NCI-H524 treated with DMSO at 0.1 percent for 48 hours (cell line): ENCODE data around the gene TSPAN9.

Experiments used
- DNase-seq: peaks from one replicate; lab custom pipeline; 2025; lab: John Stamatoyannopoulos, UW

Gene TSPAN9

GRCh38 chr12:3275171-3276041 is 198.2 kb downstream of the TSPAN9 start:
- no peak for DNase-seq

GRCh38 chr12:3276226-3276625 is 199.0 kb downstream of the TSPAN9 start:
- DNase-seq: no peak

- DNase-seq: no peak
Measured at GRCh38 chr12:3277306-3277943, 200.2 kb downstream of the TSPAN9 start.

GRCh38 chr12:3278681-3279414 is 201.7 kb downstream of the TSPAN9 start:
- DNase-seq: no peak

DNA sequence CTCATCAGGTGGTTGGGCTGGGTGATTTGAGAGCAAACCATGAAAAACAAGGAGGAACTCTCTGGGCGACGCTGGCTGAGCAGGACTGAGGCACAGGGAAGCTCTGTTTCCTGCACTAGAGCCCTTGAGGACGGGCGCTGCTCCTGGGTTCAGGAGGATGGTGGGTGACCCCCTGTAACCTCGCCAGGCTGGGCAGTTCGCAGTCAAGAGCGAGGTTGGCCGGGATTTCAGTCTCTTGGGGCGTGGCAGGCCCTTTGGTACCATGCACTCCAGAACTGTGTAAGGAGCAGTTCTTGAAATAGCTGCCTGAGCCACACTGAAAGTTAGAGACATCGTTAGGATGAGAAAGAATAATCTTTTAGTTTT is 202.2 kb downstream of the TSPAN9 start:
- DNase-seq: no peak

DNA sequence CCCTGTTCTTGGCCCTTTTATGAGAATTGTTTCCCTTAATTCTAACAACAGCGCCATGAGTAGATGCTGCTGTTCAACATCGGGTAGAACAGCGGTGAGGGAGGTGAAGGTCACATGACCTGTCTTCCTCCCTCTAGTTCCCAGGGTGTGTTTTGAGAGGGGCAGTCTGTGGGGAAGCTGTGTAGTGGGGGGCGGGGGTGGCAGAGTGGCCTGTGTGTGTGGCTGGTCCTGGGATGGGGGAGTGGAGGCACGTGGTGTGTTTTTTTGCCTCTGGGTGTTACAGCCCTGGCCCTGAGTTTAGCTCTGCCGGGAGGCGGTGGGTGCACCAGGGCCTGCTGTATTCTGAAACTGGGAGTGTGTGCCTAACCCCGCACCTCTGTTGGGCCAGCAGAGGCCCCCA is 202.7 kb downstream of the TSPAN9 start:
- no peak for DNase-seq

DNA sequence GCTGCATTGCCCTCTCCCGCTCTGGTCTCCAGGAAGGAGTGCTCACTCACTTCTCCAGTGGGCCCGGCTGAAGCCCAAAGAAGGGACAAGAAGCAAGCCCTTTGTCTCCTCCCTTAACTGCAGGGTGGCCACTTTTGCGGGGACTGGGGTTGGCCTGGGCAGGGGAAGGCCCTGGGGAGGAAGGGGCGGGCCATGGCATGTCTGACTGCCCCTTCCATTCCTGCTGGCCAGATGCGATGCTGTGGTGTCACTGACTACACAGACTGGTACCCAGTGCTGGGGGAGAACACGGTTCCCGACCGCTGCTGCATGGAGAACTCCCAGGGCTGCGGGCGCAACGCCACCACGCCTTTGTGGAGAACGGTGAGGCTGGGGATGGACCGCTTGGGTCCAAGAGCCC is 203.8 kb downstream of the TSPAN9 start:
- DNase-seq: no peak

GRCh38 chr12:3281588-3282383 is 204.6 kb downstream of the TSPAN9 start:
- DNase-seq: no peak

DNA sequence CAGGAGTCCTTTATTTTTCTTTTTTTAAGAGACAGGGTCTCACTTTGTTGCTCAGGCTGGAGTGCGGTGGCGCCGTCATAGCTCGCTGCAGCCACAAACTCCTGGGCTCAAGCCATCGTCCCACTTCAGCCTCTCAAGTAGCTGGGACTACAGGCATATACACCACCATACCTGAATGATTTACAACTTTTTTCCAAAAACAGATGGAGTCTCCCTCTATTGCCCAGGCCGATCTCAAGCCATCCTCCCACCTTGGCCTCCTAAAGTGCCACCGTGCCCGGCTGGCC is 205.1 kb downstream of the TSPAN9 start:
- DNase-seq: no peak

GRCh38 chr12:3283137-3283680 is 206.0 kb downstream of the TSPAN9 start:
- DNase-seq: no peak

DNA sequence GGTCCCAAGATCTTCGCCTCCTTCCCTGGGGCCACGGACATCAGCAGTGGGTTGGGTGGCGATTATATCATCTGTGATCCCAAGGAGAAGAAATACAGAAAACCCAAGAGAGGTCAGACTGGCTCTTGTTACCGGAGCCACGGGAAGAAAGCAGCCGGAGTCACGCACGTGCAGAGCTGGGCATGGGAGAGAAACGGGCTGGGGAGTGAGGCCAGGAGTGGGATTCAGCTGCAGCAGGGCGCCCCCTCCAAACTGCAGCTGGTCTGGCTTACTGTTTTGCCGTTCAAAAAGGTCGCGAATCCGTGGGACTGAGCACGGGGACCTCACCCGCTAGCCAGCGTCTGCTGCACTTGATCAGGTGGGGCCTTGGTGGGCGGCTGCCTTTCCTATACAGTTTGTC is 207.2 kb downstream of the TSPAN9 start:
- no peak for DNase-seq

- DNase-seq: no peak
Measured at GRCh38 chr12:3285570-3285969, 208.4 kb downstream of the TSPAN9 start.

- no peak for DNase-seq
Measured at GRCh38 chr12:3288690-3289089, 211.5 kb downstream of the TSPAN9 start.

DNA sequence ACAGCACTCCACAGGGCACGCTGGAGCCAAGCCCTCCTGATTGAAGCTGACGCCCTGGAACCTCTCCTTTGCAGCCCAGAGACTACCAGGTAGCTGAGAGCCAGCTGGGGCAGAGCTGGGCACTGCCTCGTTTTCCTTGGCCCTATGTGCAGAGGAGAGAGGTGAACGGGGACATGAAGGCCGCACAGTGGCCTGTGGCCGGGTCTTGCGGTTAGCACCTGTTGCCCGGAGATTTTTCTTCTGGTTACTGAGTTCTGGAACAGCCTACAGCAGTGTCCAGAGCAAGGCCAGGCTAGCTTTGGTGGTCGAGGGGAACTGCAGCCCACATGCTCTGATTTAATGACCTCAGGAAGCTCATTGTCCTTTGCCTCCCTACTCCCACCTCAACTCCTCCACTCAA is 212.5 kb downstream of the TSPAN9 start:
- no peak for DNase-seq

DNA sequence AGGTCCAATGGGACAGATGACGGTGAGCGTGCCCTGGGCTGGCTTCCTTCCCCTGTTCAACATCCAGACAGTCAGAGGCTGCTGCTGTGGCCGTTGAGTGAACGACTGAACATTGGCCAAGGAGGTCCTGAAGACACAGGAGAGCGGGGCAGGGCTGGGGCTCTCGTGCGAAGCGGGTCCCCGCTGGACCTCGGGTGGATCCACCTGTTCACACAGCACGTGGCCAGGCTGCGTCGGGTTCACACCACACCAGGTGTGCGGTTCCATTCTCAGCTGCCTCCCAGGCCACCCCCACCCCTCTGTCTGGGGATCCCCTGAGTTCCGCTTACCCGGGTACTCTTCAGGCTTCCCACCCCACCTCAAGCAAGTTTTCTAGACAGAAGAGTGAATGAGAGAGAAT is 214.8 kb downstream of the TSPAN9 start:
- DNase-seq: no peak

DNA sequence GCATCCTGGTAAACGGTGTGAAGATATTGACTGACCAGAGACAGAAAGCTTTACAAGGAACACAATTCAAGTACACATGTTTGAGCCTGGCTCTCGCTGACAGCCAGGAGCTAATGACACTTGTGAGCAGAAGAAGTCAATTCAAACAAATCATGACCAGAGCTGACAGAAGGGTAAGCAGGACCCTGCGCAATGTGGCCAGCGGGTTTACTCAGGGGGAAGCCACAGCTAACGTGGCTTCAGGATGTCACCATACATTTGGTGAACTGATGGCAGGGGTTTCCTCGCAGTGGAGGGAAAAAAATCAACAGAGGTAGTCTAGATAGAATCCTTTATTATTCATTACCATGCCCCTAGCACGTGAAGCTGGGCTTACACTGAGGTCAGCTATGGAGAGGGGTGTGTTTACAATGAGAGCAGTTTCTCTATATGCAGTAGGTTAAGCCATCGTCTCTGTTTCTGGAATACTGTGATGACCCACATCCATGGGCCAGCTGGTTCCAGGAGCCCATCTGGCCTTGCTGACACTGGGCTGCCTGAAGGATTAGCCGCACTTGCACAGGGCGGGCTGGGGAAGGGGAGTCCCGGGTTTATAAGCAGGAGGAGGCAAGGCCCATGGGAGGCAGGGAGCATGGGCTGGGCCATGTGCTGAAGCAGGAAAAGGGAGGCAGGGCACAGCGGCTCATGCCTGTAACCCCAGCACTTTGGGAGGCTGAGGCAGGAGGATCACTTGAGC is 215.7 kb downstream of the TSPAN9 start:
- DNase-seq: peak; percentile 46

DNA sequence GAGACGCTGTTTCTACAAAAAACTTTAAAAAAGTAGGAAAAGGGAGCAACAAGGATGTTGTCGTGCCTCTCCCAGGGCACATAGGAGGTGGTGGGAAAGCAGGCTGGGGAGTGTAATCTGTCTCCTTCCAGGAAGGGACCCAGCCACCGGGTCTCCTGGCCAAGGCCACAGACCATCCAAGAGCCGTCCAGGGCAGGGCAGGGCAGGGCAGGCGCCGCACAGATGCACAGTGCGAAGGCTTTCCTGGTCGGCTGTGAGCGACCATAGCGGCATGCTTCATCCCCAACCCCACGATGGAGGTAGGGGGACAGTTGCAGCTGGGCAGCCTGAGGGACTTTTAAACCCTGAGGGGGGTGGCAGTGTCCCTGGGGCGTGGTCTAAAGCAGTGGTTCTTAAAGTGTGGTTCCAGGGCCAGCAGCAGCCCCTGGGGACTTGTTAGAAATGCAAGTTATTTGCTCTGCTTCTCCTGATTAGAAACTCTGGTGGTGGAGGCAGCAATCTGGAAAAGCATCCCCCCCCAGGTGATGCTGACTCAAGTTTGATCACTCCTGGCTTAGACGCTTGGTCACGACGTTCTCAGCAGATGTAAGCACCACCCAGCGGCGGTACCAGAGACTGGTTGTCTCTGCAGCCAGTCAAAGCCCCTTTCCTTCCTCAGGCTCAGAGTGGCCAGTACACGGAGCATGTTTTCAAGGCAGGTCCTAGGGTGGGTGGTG is 216.4 kb downstream of the TSPAN9 start:
- DNase-seq: no peak

GRCh38 chr12:3294481-3294911 is 217.3 kb downstream of the TSPAN9 start:
- peak; percentile 65 for DNase-seq

- no peak for DNase-seq
Measured at GRCh38 chr12:3295225-3295624, 218.0 kb downstream of the TSPAN9 start.

DNA sequence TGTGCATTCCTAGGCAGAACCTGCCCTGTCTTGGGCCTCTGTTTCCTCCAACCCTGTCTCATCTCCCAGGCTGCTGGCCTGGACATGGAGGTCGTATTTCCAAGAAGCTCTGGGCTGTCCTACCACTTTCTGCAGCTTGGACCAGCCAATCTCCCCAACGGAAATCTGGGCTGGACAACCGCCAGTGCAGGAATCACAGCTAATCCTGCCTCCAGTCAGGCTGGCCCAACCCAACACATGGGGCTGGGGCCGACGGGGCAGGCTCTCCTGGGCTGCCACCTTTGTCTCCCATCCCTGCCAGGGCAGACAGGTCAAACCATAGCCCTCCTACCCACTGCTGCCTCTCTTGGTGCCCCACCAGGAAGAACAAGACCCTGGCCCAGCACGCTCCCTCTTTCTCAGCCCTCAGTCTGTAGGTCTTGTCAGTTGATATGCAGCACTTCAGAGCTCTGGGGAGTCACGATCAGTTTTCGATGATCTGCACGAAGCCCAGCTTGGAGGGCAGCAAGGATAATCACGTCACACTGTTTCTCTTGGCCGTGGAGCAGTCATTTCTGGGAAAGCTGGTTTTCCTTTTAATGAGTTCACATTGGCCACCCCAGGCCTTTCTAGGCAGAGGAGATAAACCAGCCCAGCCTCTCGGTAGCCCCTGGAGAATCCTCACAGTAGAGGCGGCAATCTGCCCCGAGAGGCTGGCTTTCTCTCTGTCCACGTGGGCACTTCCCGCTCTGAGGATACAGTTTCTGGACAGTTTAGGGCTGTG is 218.6 kb downstream of the TSPAN9 start:
- DNase-seq: no peak
